ENCODE measurements around the gene OR1S1. TPM values are rescaled to one million over a fixed set of nuclear protein-coding genes. Genes with fewer than 3 reads are reported as not detected.

The OR1S1 gene
- total RNA-seq, 1 donor from 2014 or later: not detected

GRCh38 chr11:58222721-58223120 is 10.2 kb downstream of the OR1S1 start:
- Mint-ChIP-seq H3K27ac (ENCODE audit: unreplicated experiment) (no peak overlapping the region), H3K4me3 (ENCODE audit: unreplicated experiment) (no peak overlapping the region), H3K27me3 (ENCODE audit: unreplicated experiment) (no peaks in the 10 kb centered on the region), H3K4me1 (ENCODE audit: unreplicated experiment) (no peaks in the 10 kb centered on the region), H3K9me3 (ENCODE audit: unreplicated experiment) (no peaks in the 10 kb centered on the region), H3K36me3 (ENCODE audit: low read depth, unreplicated experiment) (no peaks in the 10 kb centered on the region)
- TF ChIP-seq CTCF (IDR thresholded peaks at IDR 0.05; ENCODE audit: unreplicated experiment): no peak
- DNase-seq (ENCODE audit: low spot score): no peak

DNA sequence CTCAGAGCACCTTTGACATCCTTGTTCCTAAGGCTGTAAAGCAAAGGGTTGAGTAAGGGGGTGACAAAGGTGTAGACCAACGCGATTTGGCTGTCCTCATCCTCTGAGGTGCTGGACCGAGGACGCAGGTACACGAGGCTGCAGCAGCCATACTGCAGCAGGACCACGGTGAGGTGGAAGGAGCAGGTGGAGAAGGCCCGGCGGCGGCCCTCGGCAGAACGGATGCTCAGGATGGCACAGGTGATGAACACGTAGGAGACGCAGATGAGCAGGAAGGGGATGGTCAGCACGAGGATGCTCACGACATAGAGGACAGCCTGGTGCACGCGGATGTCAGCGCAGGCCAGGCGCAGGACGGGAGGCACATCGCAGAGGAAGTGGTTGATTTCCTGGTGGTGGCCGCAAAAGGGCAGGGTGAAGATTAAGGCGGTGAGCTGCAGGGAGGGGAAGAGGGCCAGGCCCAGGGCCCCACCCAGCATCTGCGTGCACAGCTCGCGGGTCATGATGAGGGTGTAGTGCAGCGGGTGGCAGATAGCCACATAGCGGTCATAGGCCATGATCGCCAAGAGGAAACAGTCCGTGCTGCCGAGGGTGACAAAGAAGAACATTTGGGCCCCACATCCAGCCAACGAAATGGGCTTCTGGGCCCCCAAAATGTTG is 15.6 kb downstream of the OR1S1 start:
- no peaks in the 10 kb centered on the region for H3K4me1 Mint-ChIP-seq (ENCODE audit: unreplicated experiment)
- no peaks in the 10 kb centered on the region for H3K27me3 Mint-ChIP-seq (ENCODE audit: unreplicated experiment)
- no peak overlapping the region for H3K27ac Mint-ChIP-seq (ENCODE audit: unreplicated experiment)
- TF ChIP-seq CTCF (IDR thresholded peaks at IDR 0.05; ENCODE audit: unreplicated experiment): no peak
- no peak overlapping the region for H3K4me3 Mint-ChIP-seq (ENCODE audit: unreplicated experiment)
- DNase-seq (ENCODE audit: low spot score): no peak
- peaks cover 3% of the 10 kb centered on the region for H3K36me3 Mint-ChIP-seq (ENCODE audit: low read depth, unreplicated experiment)
- H3K9me3 Mint-ChIP-seq (ENCODE audit: unreplicated experiment): no peaks in the 10 kb centered on the region

GRCh38 chr11:58243954-58244353 is 31.4 kb downstream of the OR1S1 start:
- no peaks in the 10 kb centered on the region for H3K36me3 Mint-ChIP-seq (ENCODE audit: low read depth, unreplicated experiment)
- H3K27ac Mint-ChIP-seq (ENCODE audit: unreplicated experiment): no peak overlapping the region
- TF ChIP-seq CTCF (IDR thresholded peaks at IDR 0.05; ENCODE audit: unreplicated experiment): no peak
- no peak for DNase-seq (ENCODE audit: low spot score)
- H3K9me3 Mint-ChIP-seq (ENCODE audit: unreplicated experiment): no peaks in the 10 kb centered on the region
- no peaks in the 10 kb centered on the region for H3K27me3 Mint-ChIP-seq (ENCODE audit: unreplicated experiment)
- H3K4me1 Mint-ChIP-seq (ENCODE audit: unreplicated experiment): no peaks in the 10 kb centered on the region
- no peak overlapping the region for H3K4me3 Mint-ChIP-seq (ENCODE audit: unreplicated experiment)

DNA sequence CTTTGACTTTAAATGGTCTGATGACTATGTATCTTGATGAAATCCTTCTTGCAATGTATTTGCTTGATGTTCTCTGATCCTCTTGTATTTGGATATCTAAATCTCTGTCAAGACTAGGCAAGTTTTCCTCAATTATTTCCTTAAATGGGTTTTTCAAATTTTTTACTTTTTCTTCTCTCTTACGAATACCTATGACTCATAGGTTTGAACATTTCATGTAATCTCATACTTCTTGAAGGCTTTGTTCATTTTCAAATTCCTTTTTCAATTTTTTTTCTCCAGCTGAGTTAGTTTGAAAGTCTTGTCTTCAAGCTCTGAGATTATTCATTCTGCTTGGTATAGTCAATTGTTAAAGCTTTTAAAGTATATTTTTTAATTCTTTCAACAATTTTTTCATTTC is 42.4 kb downstream of the OR1S1 start:
- Mint-ChIP-seq H3K9me3 (ENCODE audit: unreplicated experiment) (no peaks in the 10 kb centered on the region), H3K27ac (ENCODE audit: unreplicated experiment) (no peak overlapping the region), H3K36me3 (ENCODE audit: low read depth, unreplicated experiment) (no peaks in the 10 kb centered on the region), H3K27me3 (ENCODE audit: unreplicated experiment) (no peaks in the 10 kb centered on the region), H3K4me1 (ENCODE audit: unreplicated experiment) (no peaks in the 10 kb centered on the region), H3K4me3 (ENCODE audit: unreplicated experiment) (no peak overlapping the region)
- TF ChIP-seq CTCF (IDR thresholded peaks at IDR 0.05; ENCODE audit: unreplicated experiment): no peak
- DNase-seq (ENCODE audit: low spot score): no peak

GRCh38 chr11:58259983-58260382 is 47.5 kb downstream of the OR1S1 start:
- Mint-ChIP-seq H3K27ac (ENCODE audit: unreplicated experiment) (no peak overlapping the region), H3K27me3 (ENCODE audit: unreplicated experiment) (no peaks in the 10 kb centered on the region), H3K4me1 (ENCODE audit: unreplicated experiment) (no peaks in the 10 kb centered on the region), H3K9me3 (ENCODE audit: unreplicated experiment) (no peaks in the 10 kb centered on the region), H3K36me3 (ENCODE audit: low read depth, unreplicated experiment) (no peaks in the 10 kb centered on the region), H3K4me3 (ENCODE audit: unreplicated experiment) (no peak overlapping the region)
- DNase-seq (ENCODE audit: low spot score): no peak
- TF ChIP-seq CTCF (IDR thresholded peaks at IDR 0.05; ENCODE audit: unreplicated experiment): no peak

Other genes with a start within 250 kb of the OR1S1 start
- not detected for gene OR9Q1, start 188.8 kb upstream of the OR1S1 start, total RNA-seq (ENCODE audit: unreplicated experiment)
- not detected for gene OR6Q1, start 181.8 kb upstream of the OR1S1 start, total RNA-seq (ENCODE audit: unreplicated experiment)
- not detected for gene OR9I1, start 87.2 kb upstream of the OR1S1 start, total RNA-seq (ENCODE audit: unreplicated experiment)
- not detected for gene OR9Q2, start 23.6 kb upstream of the OR1S1 start, total RNA-seq (ENCODE audit: unreplicated experiment)
- not detected for gene OR1S2, start 8.6 kb upstream of the OR1S1 start, total RNA-seq (ENCODE audit: unreplicated experiment)
- not detected for gene OR10Q1, start 16.2 kb downstream of the OR1S1 start, total RNA-seq (ENCODE audit: unreplicated experiment)
- not detected for gene OR10W1, start 55.5 kb downstream of the OR1S1 start, total RNA-seq (ENCODE audit: unreplicated experiment)
- not detected for gene OR5B17, start 146.3 kb downstream of the OR1S1 start, total RNA-seq (ENCODE audit: unreplicated experiment)
- gene OR5B3, start 194.2 kb downstream of the OR1S1 start, total RNA-seq (ENCODE audit: unreplicated experiment): not detected
- not detected for gene OR5B2, start 215.4 kb downstream of the OR1S1 start, total RNA-seq (ENCODE audit: unreplicated experiment)
- gene OR5B12, start 229.5 kb downstream of the OR1S1 start, total RNA-seq (ENCODE audit: unreplicated experiment): not detected